Endothelial cell of umbilical vein (primary cell): ENCODE data around the gene PDK2. TPM values are rescaled to one million over a fixed set of nuclear protein-coding genes. Genes with fewer than 3 reads are reported as not detected.

Source experiments
- BruUV-seq: library from RNA; stranded (reverse); fragments of 400-500 nt; replicated peaks from 2 replicates; lab custom pipeline; 2021; lab: Mats Ljungman, UMichigan
- CTCF ChIA-PET: fragments of 300-600, 350-600 bp; sonication (Branson Sonifier 250); formaldehyde crosslinking; loops from one replicate; lab custom pipeline; 2021; ENCODE audit warnings: antibody characterized with exemption, inconsistent platforms; lab: Charles Lee
- POLR2A ChIA-PET: fragments of 300-600, 350-600 bp; sonication (Branson Sonifier 250); formaldehyde crosslinking; loops from one replicate; lab custom pipeline; 2021; ENCODE audit warnings: antibody characterized with exemption, inconsistent platforms; lab: Charles Lee
- DNase-seq: peaks from one replicate; pipeline ENCODE4 v3.0.0-alpha.2; 2011; ENCODE audit warnings: low read depth, low spot score
- FAIRE-seq: peaks from 2 replicates; lab custom pipeline; 2011; peaks lifted over from hg19 to GRCh38; lab: Jason Lieb, UNC
- H2AFZ ChIP-seq: 2 replicates; pipeline ENCODE4 v1.6.0; 2012; ENCODE audit warnings: low read depth, low read length, control low read depth, inconsistent platforms
- H3K27ac ChIP-seq: 2 replicates; pipeline ENCODE4 v1.5.1; 2011; ENCODE audit warnings: low read depth, mild to moderate bottlenecking, control low read depth, low read length, moderate library complexity; ENCODE audit not compliant: insufficient read depth
- H3K27me3 ChIP-seq, 2 experiments: 2 replicates each; pipeline versions ENCODE4 v1.6.0 to v1.6.1; 2011; ENCODE audit warnings: low read length in 2 of 2, mixed read lengths in 1 of 2; ENCODE audit not compliant: control insufficient read depth in 2 of 2, insufficient read depth in 2 of 2
- H3K36me3 ChIP-seq, 2 experiments: 2 replicates in 1 of 2; 3 replicates in 1 of 2; pipeline ENCODE4 v1.5.1; 2011; ENCODE audit warnings: low read length in 2 of 2, mild to moderate bottlenecking in 1 of 2, moderate library complexity in 1 of 2; ENCODE audit not compliant: control insufficient read depth in 2 of 2, insufficient read depth in 2 of 2; ENCODE audit errors: extremely low read depth in 1 of 2
- H3K4me1 ChIP-seq: 3 replicates; pipeline ENCODE4 v1.5.1; 2011; ENCODE audit warnings: mild to moderate bottlenecking, low read length; ENCODE audit not compliant: control insufficient read depth, insufficient read depth; ENCODE audit errors: extremely low read depth
- H3K4me2 ChIP-seq: 2 replicates; pipeline ENCODE4 v1.6.1; 2011; ENCODE audit warnings: low read length, control low read depth, mixed read lengths; ENCODE audit not compliant: insufficient read depth
- H3K4me3 ChIP-seq, 3 experiments: fragments of 200-600 bp in 1 of 3; sonication (generic), shearing (Covaris generic) in 1 of 3; replicated peaks in 1 of 3; 2 replicates each; pipeline ENCODE4 v1.5.1; 2011 to 2016; ENCODE audit warnings: control low read depth in 3 of 3, low read length in 3 of 3, mild to moderate bottlenecking in 2 of 3, inconsistent platforms in 1 of 3, low read depth in 1 of 3, moderate library complexity in 1 of 3; ENCODE audit not compliant: insufficient read depth in 1 of 3
- H3K79me2 ChIP-seq: 2 replicates; pipeline ENCODE4 v1.6.0; 2012; ENCODE audit warnings: low read length, inconsistent platforms; ENCODE audit not compliant: control insufficient read depth, insufficient read depth
- H3K9ac ChIP-seq: replicated peaks from 2 replicates; pipeline ENCODE3; 2011; ENCODE audit warnings: low read length, control low read depth; ENCODE audit not compliant: insufficient read depth; ENCODE audit errors: extremely low read depth
- H3K9me1 ChIP-seq: replicated peaks from 3 replicates; pipeline ENCODE4 v1.6.0; 2011; ENCODE audit warnings: mild to moderate bottlenecking, low read length; ENCODE audit not compliant: control insufficient read depth, insufficient read depth; ENCODE audit errors: extremely low read depth
- H3K9me3 ChIP-seq: replicated peaks from 2 replicates; pipeline ENCODE4 v1.5.1; 2012; ENCODE audit warnings: low read length, inconsistent platforms; ENCODE audit not compliant: control insufficient read depth, insufficient read depth
- H4K20me1 ChIP-seq: replicated peaks from 2 replicates; pipeline ENCODE3; 2011; ENCODE audit warnings: mild to moderate bottlenecking, low read length; ENCODE audit not compliant: control insufficient read depth, insufficient read depth; ENCODE audit errors: extremely low read depth
- EZH2 ChIP-seq: IDR thresholded peaks from 2 replicates; pipeline ENCODE4 v1.6.1; 2012; ENCODE audit warnings: borderline replicate concordance, low read depth, mild to moderate bottlenecking, moderate library complexity, low read length, inconsistent platforms; ENCODE audit not compliant: severe bottlenecking
- FOS ChIP-seq: IDR thresholded peaks from 2 replicates; pipeline ENCODE4 v1.6.1; 2011; ENCODE audit warnings: mild to moderate bottlenecking, low read length, moderate library complexity, borderline replicate concordance; ENCODE audit not compliant: insufficient read depth
- GATA2 ChIP-seq: IDR thresholded peaks from 2 replicates; pipeline ENCODE4 v1.7.0; 2011; ENCODE audit warnings: low read depth, mild to moderate bottlenecking, moderate library complexity, mixed read lengths, low read length; ENCODE audit not compliant: insufficient read length, insufficient read depth
- JUN ChIP-seq: IDR thresholded peaks from 2 replicates; pipeline ENCODE4 v1.6.1; 2011; ENCODE audit warnings: borderline replicate concordance, low read depth; ENCODE audit not compliant: insufficient read length, insufficient read depth
- POLR2A ChIP-seq: IDR thresholded peaks from 2 replicates; pipeline ENCODE4 v1.6.1; 2012; ENCODE audit warnings: low read depth, mild to moderate bottlenecking, control low read depth, low read length
- POLR2AphosphoS5 ChIP-seq: IDR thresholded peaks from 2 replicates; pipeline ENCODE4 v1.6.1; 2012; ENCODE audit warnings: low read depth, mild to moderate bottlenecking, control low read depth, low read length, moderate library complexity; ENCODE audit not compliant: insufficient read depth
- dilution Hi-C: fragments of 300-500 bp; cut with MboI; formaldehyde crosslinking; loops from one replicate; pipeline ENCODE4 v1.15.0; 2019; ENCODE audit warnings: low sequenced_read_pairs; ENCODE audit not compliant: extremely low pct_ligation_motif_present
- intact Hi-C: fragments of 100-400 bp; cut with micrococcal nuclease; formaldehyde crosslinking; loops from one replicate; pipeline ENCODE4 v1.10.0; 2022
- polyA plus RNA-seq, 4 experiments: library from polyadenylated mRNA; depleted of rRNA in 3 of 4; stranded (reverse) in 3 of 4; unstranded in 1 of 4; fragments of >200 nt; gene quantifications; 2 replicates each; pipeline versions ENCODE4 v1.2.1 to v1.2.3, GENCODE V29; 2011 to 2012; ENCODE audit warnings: missing spikeins in 1 of 4
- total RNA-seq: library from RNA; stranded (reverse); gene quantifications from 2 replicates; pipeline ENCODE4 v1.2.3, GENCODE V29; 2021
- TF ChIP-seq, protein P1 (sequence below), 2 donors: IDR thresholded peaks; 1 replicate in 1 of 2; 2 replicates in 1 of 2; pipeline ENCODE4 v1.5.1; 2011; ENCODE audit warnings: low read length in 2 of 2, mild to moderate bottlenecking in 2 of 2, moderate library complexity in 2 of 2, control low read depth in 1 of 2, inconsistent platforms in 1 of 2, low read depth in 1 of 2; ENCODE audit not compliant: insufficient read depth in 1 of 2; ENCODE audit errors: extremely low read depth in 1 of 2
- TF ChIP-seq, protein P2 (sequence below): IDR thresholded peaks from 2 replicates; pipeline ENCODE4 v1.6.1; 2011; ENCODE audit not compliant: insufficient read depth, insufficient read length

Gene PDK2
- total and polyA plus RNA-seq, 2 donors (not counting 3 experiments of a cell fraction or from before 2014, with no cell fraction given), result 21.3 to 114 TPM

DNA sequence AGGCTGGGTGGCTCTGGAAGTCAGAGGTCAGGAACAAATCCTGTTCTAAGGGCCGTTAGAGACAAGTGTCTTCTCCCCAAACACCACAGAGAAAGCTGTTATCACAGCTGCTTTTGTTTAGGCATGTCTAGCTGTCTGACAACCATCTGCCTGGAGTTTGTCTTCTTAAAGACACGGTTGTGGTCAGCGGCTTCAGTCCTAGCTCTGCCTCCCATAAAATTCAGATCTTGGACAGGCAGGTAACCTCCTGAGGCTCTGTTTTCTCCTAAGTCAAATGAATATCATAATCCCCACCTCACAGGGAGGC lies 41.5 kb upstream of the PDK2 start:
- no TSS peak for BruUV-seq
- dilution Hi-C loops, result no loop called here

More for the DNA sequence above, 41.5 kb upstream of the PDK2 start:
- H3K36me3 ChIP-seq, result no peaks in the 10 kb centered on the region
- H3K79me2 ChIP-seq, result peaks cover 8% of the 10 kb centered on the region
- H4K20me1 ChIP-seq, result no peaks in the 10 kb centered on the region
- H3K27me3 ChIP-seq, result no peaks in the 10 kb centered on the region
- peak overlapping the region; percentile 23 for H3K4me2 ChIP-seq
- peak overlapping the region; percentile 38 for H3K27ac ChIP-seq
- TF ChIP-seq, protein P1, sequence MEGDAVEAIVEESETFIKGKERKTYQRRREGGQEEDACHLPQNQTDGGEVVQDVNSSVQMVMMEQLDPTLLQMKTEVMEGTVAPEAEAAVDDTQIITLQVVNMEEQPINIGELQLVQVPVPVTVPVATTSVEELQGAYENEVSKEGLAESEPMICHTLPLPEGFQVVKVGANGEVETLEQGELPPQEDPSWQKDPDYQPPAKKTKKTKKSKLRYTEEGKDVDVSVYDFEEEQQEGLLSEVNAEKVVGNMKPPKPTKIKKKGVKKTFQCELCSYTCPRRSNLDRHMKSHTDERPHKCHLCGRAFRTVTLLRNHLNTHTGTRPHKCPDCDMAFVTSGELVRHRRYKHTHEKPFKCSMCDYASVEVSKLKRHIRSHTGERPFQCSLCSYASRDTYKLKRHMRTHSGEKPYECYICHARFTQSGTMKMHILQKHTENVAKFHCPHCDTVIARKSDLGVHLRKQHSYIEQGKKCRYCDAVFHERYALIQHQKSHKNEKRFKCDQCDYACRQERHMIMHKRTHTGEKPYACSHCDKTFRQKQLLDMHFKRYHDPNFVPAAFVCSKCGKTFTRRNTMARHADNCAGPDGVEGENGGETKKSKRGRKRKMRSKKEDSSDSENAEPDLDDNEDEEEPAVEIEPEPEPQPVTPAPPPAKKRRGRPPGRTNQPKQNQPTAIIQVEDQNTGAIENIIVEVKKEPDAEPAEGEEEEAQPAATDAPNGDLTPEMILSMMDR (IDR thresholded peaks at IDR 0.05; ENCODE audit: extremely low read depth in 1 of 2, insufficient read depth in 1 of 2, low read depth in 1 of 2, low read length in 2 of 2), result no peak
- TF ChIP-seq EZH2 (no peak), FOS (no peak), POLR2A (no peak), JUN (no peak), POLR2AphosphoS5 (no peak), GATA2 (no peak)
- TF ChIP-seq, protein P2, sequence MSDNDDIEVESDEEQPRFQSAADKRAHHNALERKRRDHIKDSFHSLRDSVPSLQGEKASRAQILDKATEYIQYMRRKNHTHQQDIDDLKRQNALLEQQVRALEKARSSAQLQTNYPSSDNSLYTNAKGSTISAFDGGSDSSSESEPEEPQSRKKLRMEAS, result no peak
- CTCF ChIA-PET, result interaction anchor here (1.1 to 8.2 kb wide), 6 partner anchors 10 to 40 kb away, joined by 3 to 146 read pairs (median 5); partner anchors contain the start of gene PDK2
- peaks cover 49% of the 10 kb centered on the region for H3K4me1 ChIP-seq
- peak overlapping the region; percentile 33 for H2AFZ ChIP-seq
- intact Hi-C loops, result no loop called here
- no peaks in the 10 kb centered on the region for H3K9me1 ChIP-seq
- H3K9me3 ChIP-seq, result no peaks in the 10 kb centered on the region
- POLR2A ChIA-PET, result no interaction called here
- H3K9ac ChIP-seq, result no peak overlapping the region
- no peak for DNase-seq
- H3K4me3 ChIP-seq, result no peak overlapping the region
- peak; percentile 55 for FAIRE-seq
